Mesenchymal stem cell (in vitro differentiated cells and primary cell): ENCODE measurements around the gene ENTHD1.

ENCODE experiments used
- DNase-seq: peaks from one replicate; pipeline ENCODE4 v3.0.0-alpha.2; 2013
- H2AFZ ChIP-seq: one replicate; pipeline ENCODE4 v1.6.1; 2013; ENCODE audit warnings: low read depth, mild to moderate bottlenecking, control low read depth, inconsistent platforms, low read length, moderate library complexity
- H2AK5ac ChIP-seq: 2 replicates; pipeline ENCODE4 v1.6.1; 2013; ENCODE audit warnings: low read length, moderate library complexity, mild to moderate bottlenecking, inconsistent platforms; ENCODE audit not compliant: severe bottlenecking
- H2BK120ac ChIP-seq: one replicate; pipeline ENCODE4 v1.6.1; 2013; ENCODE audit warnings: low read depth, mild to moderate bottlenecking, inconsistent platforms, low read length, moderate library complexity
- H2BK12ac ChIP-seq, 2 experiments: one replicate each; pipeline ENCODE4 v1.6.1; 2013; ENCODE audit warnings: inconsistent platforms in 2 of 2, low read length in 2 of 2, mild to moderate bottlenecking in 2 of 2, moderate library complexity in 2 of 2, control low read depth in 1 of 2
- H2BK15ac ChIP-seq: one replicate; pipeline ENCODE4 v1.6.1; 2013; ENCODE audit warnings: mild to moderate bottlenecking, low read depth, inconsistent platforms; ENCODE audit not compliant: poor library complexity, severe bottlenecking
- H2BK5ac ChIP-seq: 2 replicates; pipeline ENCODE4 v1.6.1; 2013; ENCODE audit warnings: low read depth, mild to moderate bottlenecking, low read length, control low read depth, inconsistent platforms; ENCODE audit not compliant: poor library complexity, severe bottlenecking
- H3K14ac ChIP-seq, 2 experiments: one replicate each; pipeline ENCODE4 v1.6.1; 2013; ENCODE audit warnings: inconsistent platforms in 2 of 2, low read length in 2 of 2, control low read depth in 1 of 2, mild to moderate bottlenecking in 1 of 2, moderate library complexity in 1 of 2
- H3K18ac ChIP-seq, 2 experiments: one replicate each; pipeline ENCODE4 v1.6.1; 2013; ENCODE audit warnings: inconsistent platforms in 2 of 2, low read length in 2 of 2, control low read depth in 1 of 2, low read depth in 1 of 2, mild to moderate bottlenecking in 1 of 2
- H3K23ac ChIP-seq, 2 experiments: one replicate each; pipeline ENCODE4 v1.6.1; 2013; ENCODE audit warnings: inconsistent platforms in 2 of 2, low read length in 2 of 2, mild to moderate bottlenecking in 2 of 2, moderate library complexity in 2 of 2, control low read depth in 1 of 2
- H3K27ac ChIP-seq: 2 replicates; pipeline ENCODE4 v1.5.1; 2013; ENCODE audit warnings: mild to moderate bottlenecking, moderate library complexity, low read length, control low read depth, inconsistent platforms; ENCODE audit not compliant: poor library complexity, severe bottlenecking
- H3K27me3 ChIP-seq, 2 experiments: 2 replicates each; pipeline versions ENCODE4 v1.6.1 to v1.7.0; 2013; ENCODE audit warnings: low read length in 2 of 2, mild to moderate bottlenecking in 2 of 2, moderate library complexity in 2 of 2, control low read depth in 1 of 2, inconsistent platforms in 1 of 2; ENCODE audit not compliant: control insufficient read depth in 1 of 2, insufficient read depth in 1 of 2
- H3K36me3 ChIP-seq, 2 experiments: 2 replicates each; pipeline versions ENCODE4 v1.6.1 to v1.7.0; 2013; ENCODE audit warnings: low read length in 2 of 2, control low read depth in 1 of 2, inconsistent platforms in 1 of 2, low read depth in 1 of 2, mild to moderate bottlenecking in 1 of 2; ENCODE audit not compliant: insufficient read depth in 2 of 2, control insufficient read depth in 1 of 2
- H3K4ac ChIP-seq, 2 experiments: one replicate each; pipeline ENCODE4 v1.6.1; 2013; ENCODE audit warnings: inconsistent platforms in 2 of 2, low read length in 2 of 2, mild to moderate bottlenecking in 2 of 2, moderate library complexity in 2 of 2, control low read depth in 1 of 2, low read depth in 1 of 2
- H3K4me1 ChIP-seq: 2 replicates; pipeline ENCODE4 v1.6.1; 2013; ENCODE audit warnings: low read depth, low read length, control low read depth; ENCODE audit not compliant: control insufficient read depth, insufficient read depth
- H3K4me2 ChIP-seq: 2 replicates; pipeline ENCODE4 v1.6.1; 2013; ENCODE audit warnings: low read length, mild to moderate bottlenecking, inconsistent platforms; ENCODE audit not compliant: poor library complexity, severe bottlenecking
- H3K4me3 ChIP-seq, 2 experiments: 2 replicates each; pipeline versions ENCODE4 v1.5.1 to v1.7.0; 2013; ENCODE audit warnings: low read length in 2 of 2, mild to moderate bottlenecking in 2 of 2, control low read depth in 1 of 2, low read depth in 1 of 2; ENCODE audit not compliant: insufficient read depth in 1 of 2
- H3K79me1 ChIP-seq: replicated peaks from 2 replicates; pipeline ENCODE4 v1.6.1; 2013; ENCODE audit warnings: mild to moderate bottlenecking, control low read depth, low read length, inconsistent platforms; ENCODE audit not compliant: poor library complexity, severe bottlenecking
- H3K9ac ChIP-seq: 2 replicates; pipeline ENCODE4 v1.7.0; 2013; ENCODE audit warnings: mild to moderate bottlenecking, low read length, moderate library complexity
- H3K9me3 ChIP-seq: 2 replicates; pipeline ENCODE4 v1.7.0; 2013; ENCODE audit warnings: mild to moderate bottlenecking, low read length; ENCODE audit not compliant: control insufficient read depth
- H4K8ac ChIP-seq: one replicate; pipeline ENCODE4 v1.6.1; 2013; ENCODE audit warnings: inconsistent platforms, mild to moderate bottlenecking, low read length, moderate library complexity
- H4K91ac ChIP-seq: one replicate; pipeline ENCODE4 v1.6.1; 2013; ENCODE audit warnings: mild to moderate bottlenecking, low read length, inconsistent platforms
- whole genome bisulfite sequencing: methylation state at CpG from one replicate; pipeline ENCODE4 v1.1.7; 2013; ENCODE audit warnings: mixed read lengths; 5-methylcytosine and 5-hydroxymethylcytosine counted together

ENTHD1 gene

GRCh38 chr22:39750759-39751158 is 142.8 kb downstream of the ENTHD1 start:
- 80% methylated on average over 1 of the region's 2 CpGs for WGBS
- Histone ChIP-seq H2BK15ac (no peak overlapping the region), H3K4me3 (no peak overlapping the region), H3K9me3 (no peaks in the 10 kb centered on the region), H3K18ac (no peak overlapping the region), H3K4me2 (no peak overlapping the region), H3K14ac (no peak overlapping the region), H3K27me3 (peaks cover 49 to 62% of the 10 kb centered on the region in 2 experiments), H3K27ac (no peak overlapping the region), H4K8ac (no peak overlapping the region), H3K4ac (no peak overlapping the region), H2BK12ac (no peak overlapping the region), H3K79me1 (no peaks in the 10 kb centered on the region), H2AK5ac (no peak overlapping the region), H4K91ac (no peak overlapping the region), H2BK120ac (no peak overlapping the region), H3K23ac (no peak overlapping the region), H3K9ac (no peak overlapping the region), H3K36me3 (no peaks in the 10 kb centered on the region), H2BK5ac (no peak overlapping the region), H3K4me1 (no peaks in the 10 kb centered on the region), H2AFZ (no peak overlapping the region)
- no peak for DNase-seq

GRCh38 chr22:39748877-39749276 is 144.7 kb downstream of the ENTHD1 start:
- H3K9me3 ChIP-seq: no peaks in the 10 kb centered on the region
- H3K27me3 ChIP-seq: peaks cover 41 to 58% of the 10 kb centered on the region in 2 experiments
- H3K4me3 ChIP-seq: no peak overlapping the region
- no peak overlapping the region for H3K14ac ChIP-seq
- no peak overlapping the region for H3K23ac ChIP-seq
- H3K9ac ChIP-seq: no peak overlapping the region
- WGBS: 10% methylated on average over 3 of the region's 3 CpGs
- no peak overlapping the region for H2AK5ac ChIP-seq
- H3K4me1 ChIP-seq: no peaks in the 10 kb centered on the region
- no peak overlapping the region for H2BK12ac ChIP-seq
- H2BK120ac ChIP-seq: no peak overlapping the region
- H3K4ac ChIP-seq: no peak overlapping the region
- peak; percentile 89 for DNase-seq
- no peaks in the 10 kb centered on the region for H3K79me1 ChIP-seq
- no peak overlapping the region for H3K4me2 ChIP-seq
- no peak overlapping the region for H3K27ac ChIP-seq
- H3K18ac ChIP-seq: no peak overlapping the region
- no peaks in the 10 kb centered on the region for H3K36me3 ChIP-seq
- H4K91ac ChIP-seq: no peak overlapping the region
- H2BK5ac ChIP-seq: no peak overlapping the region
- no peak overlapping the region for H4K8ac ChIP-seq
- H2BK15ac ChIP-seq: no peak overlapping the region
- no peak overlapping the region for H2AFZ ChIP-seq

GRCh38 chr22:39746600-39747262 is 146.8 kb downstream of the ENTHD1 start:
- Histone ChIP-seq H2BK12ac (no peak overlapping the region), H3K4ac (no peak overlapping the region), H2AK5ac (no peak overlapping the region), H4K8ac (no peak overlapping the region), H3K9me3 (no peaks in the 10 kb centered on the region), H3K14ac (no peak overlapping the region), H3K27ac (no peak overlapping the region), H2BK120ac (no peak overlapping the region), H2BK15ac (no peak overlapping the region), H3K23ac (no peak overlapping the region), H3K4me1 (no peaks in the 10 kb centered on the region), H3K27me3 (peaks cover 36 to 49% of the 10 kb centered on the region in 2 experiments), H3K4me2 (no peak overlapping the region), H3K79me1 (no peaks in the 10 kb centered on the region), H4K91ac (no peak overlapping the region), H2AFZ (no peak overlapping the region), H2BK5ac (no peak overlapping the region), H3K4me3 (no peak overlapping the region), H3K9ac (no peak overlapping the region), H3K36me3 (no peaks in the 10 kb centered on the region), H3K18ac (no peak overlapping the region)
- DNase-seq: no peak
- WGBS: 100% methylated on average over 2 of the region's 3 CpGs

- Histone ChIP-seq H3K4me2 (no peak overlapping the region), H3K4me1 (no peaks in the 10 kb centered on the region), H2BK12ac (no peak overlapping the region), H2BK5ac (no peak overlapping the region), H3K14ac (no peak overlapping the region), H3K23ac (no peak overlapping the region), H4K8ac (no peak overlapping the region), H3K18ac (no peak overlapping the region), H3K4ac (no peak overlapping the region), H3K27me3 (peaks cover 31 to 41% of the 10 kb centered on the region in 2 experiments), H3K4me3 (no peak overlapping the region), H3K27ac (no peak overlapping the region), H3K79me1 (no peaks in the 10 kb centered on the region), H3K36me3 (no peaks in the 10 kb centered on the region), H3K9me3 (peaks cover 1% of the 10 kb centered on the region), H4K91ac (no peak overlapping the region), H3K9ac (no peak overlapping the region), H2BK120ac (no peak overlapping the region), H2AK5ac (no peak overlapping the region), H2AFZ (no peak overlapping the region), H2BK15ac (no peak overlapping the region)
- DNase-seq: no peak
- 91% methylated on average over 1 of the region's 2 CpGs for WGBS
Measured at GRCh38 chr22:39745789-39746188, 147.8 kb downstream of the ENTHD1 start.
